Epithelial cell of prostate (primary cell): ENCODE measurements around the gene CSRNP3.

Experiments
- DNase-seq: peaks from one replicate; pipeline ENCODE4 v3.0.0-alpha.2; 2011; ENCODE audit warnings: low read depth, low spot score
- H3K27ac ChIP-seq: fragments of 450-650 bp; 2 replicates; pipeline ENCODE4 v1.5.1; 2017; ENCODE audit warnings: mild to moderate bottlenecking

CSRNP3 gene

DNA sequence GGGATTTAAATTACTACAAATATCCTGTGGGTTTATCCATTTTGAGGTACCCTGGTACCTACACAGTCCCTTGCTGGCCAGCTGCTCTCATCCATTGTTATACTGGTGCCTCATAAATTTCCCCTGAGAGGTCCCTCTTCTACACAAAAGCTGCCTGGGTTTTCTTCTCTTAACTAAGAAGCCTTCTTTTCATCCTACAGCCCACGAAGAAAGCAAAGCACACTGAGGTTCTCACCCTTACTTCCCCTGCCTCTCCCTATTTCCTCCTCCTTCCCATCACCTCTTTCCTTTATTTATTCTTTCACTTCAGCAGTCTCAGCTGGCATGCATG lies 154.9 kb downstream of the CSRNP3 start:
- no peak for DNase-seq

DNA sequence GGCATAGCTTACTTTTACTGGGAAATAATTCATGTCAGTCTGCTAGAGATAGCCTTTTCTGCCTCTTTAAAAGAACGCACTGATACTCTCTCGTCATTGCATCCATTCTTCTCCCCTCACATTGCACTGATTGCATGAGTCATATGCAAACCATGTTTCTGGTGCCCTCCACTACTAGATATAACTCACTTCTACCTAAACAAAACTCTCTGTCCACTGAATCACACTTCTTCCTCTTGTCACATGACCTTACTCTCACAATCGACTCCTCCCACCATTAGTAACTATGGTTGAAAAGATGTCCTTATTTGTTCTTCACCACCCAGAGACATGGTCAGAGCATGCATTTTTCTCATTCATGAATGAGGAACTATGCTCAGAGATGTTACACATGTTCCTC lies 158.0 kb downstream of the CSRNP3 start:
- no peak overlapping the region for H3K27ac ChIP-seq
- DNase-seq = no peak

More for the DNA sequence above, 154.9 kb downstream of the CSRNP3 start:
- H3K27ac ChIP-seq = no peak overlapping the region

DNA sequence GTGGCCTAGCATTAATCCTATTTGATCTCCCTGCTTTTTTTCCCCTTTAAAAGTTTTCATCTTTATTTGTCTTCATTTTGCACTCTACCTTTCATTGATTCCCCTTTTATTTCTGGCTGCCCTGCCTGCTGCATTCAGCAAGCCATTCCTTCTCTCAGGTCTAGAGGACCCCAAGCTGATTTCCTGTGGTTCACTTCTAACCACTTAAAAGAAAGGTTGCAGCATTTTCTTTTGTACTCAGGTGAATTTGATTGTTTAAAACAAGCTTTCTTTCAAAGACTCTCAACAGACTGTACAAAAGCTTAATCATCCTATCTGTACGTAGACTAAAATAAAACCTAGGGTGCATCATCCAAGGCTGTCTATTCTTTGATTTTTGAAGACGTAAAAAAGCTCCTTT lies 160.3 kb downstream of the CSRNP3 start:
- H3K27ac ChIP-seq = no peak overlapping the region
- DNase-seq = no peak

DNA sequence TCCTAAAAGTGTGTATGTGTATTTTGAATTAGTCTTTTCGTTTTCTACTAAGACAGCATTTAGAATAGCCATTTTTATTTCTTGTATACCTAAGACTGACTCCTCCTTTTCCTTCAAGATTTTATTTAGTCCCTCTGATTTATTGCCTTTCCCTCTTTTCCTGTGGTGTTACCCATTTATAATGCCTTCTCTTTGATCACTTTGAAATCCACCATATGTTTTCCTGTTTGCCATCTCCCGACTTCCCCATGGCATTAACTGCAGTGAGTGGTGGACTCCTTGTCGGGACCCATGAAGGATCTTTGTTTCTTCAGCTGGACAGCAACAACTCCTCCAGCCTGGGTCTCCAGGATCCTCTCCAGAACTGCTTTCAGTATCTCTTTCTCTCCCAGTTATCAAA lies 160.7 kb downstream of the CSRNP3 start:
- DNase-seq = no peak
- no peak overlapping the region for H3K27ac ChIP-seq

DNA sequence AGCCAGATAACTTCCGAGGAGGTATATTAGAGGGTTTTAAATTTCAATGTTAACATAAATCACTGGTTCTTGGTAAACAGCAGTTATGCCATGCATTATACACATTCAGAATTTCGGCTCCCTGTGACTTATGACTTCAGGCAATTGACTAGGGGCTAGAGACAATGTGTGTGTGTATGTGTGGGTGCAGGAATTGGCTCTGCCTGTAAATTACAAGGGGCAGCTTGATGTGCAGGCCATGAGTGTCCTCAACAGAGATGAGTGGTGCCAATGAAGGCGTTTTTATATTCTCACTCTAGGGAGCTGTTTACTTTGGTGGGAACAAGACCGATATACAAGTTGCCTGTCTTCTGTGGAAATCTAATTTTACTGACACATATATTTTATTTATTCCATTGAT lies 161.6 kb downstream of the CSRNP3 start:
- no peak overlapping the region for H3K27ac ChIP-seq
- no peak for DNase-seq

DNA sequence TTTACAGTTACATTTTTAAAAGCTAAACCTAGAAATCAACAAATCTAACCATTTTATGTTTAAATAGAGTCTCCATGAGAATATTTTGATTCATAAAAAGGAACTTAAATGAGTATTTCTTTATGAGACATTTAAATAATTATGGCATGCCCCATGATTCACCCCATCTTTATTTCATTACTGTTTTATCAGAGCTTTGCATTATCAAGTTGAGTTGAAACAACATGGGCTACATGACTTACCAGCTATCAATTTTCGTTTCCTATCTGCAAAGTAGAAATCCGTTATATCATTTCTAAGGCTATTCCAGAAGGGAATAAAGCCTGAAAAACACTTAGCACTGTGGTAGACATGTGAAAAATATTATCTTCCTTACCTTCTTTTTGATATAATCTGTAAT lies 163.1 kb downstream of the CSRNP3 start:
- DNase-seq = no peak
- H3K27ac ChIP-seq = no peak overlapping the region

DNA sequence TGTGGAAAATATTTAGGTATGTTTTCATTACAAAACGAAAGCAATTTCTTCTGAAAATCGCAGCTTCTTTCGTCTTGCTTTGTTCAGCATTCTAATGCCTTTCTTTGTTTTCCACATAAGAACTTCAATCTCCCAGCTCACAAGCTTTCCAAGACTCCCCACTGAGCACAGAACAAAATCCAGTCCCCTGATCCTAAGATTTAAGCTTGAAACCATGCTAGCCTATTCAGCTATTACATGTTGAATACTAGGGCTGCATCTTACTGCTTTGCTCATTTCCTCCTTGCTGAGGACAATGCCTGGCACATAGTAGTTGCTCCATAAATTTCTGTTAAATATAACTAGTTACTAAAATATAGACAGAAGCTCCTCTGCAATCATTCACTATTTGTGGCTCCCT lies 163.9 kb downstream of the CSRNP3 start:
- H3K27ac ChIP-seq = no peak overlapping the region

DNA sequence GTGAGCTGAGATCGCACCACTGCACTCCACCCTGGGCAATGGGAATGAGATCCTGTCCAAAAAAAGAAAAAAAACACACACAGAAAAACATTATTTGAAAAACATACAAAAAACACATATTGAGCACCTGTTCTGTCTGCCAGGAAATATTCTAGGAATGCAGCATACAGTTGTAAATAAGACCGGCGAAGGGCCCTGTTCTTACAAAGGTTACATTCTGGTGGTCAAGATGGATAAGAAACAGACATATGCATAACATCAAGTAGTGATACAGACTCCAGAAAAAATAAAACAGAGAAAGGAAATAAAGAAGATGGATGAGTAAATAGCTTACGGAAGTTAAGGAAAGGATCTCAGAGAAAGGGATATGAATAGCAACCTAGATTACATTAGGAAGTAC lies 164.8 kb downstream of the CSRNP3 start:
- no peak overlapping the region for H3K27ac ChIP-seq
- no peak for DNase-seq

More for the DNA sequence above, 163.9 kb downstream of the CSRNP3 start:
- DNase-seq = no peak

DNA sequence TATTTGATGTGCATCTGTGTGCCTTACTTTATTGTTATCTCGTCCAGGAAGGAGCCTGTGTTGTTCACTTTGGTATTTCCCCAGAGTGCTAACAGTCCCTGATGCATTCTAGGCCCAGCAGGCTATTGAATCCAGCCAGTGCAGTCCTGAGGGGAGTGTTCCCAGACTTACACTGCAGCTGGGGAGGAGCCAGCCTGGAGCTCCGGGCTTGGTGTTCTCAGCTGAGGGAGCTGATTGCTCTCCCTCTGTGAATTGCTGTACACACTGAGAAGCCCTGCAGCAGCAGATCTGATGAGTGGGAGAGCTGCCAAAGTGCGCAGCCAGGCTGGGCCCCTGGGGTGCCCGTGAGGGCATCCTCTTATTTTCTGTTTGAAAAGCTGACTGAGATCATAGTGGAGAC lies 165.4 kb downstream of the CSRNP3 start:
- no peak for DNase-seq
- peak overlapping the region; percentile 52 for H3K27ac ChIP-seq

DNA sequence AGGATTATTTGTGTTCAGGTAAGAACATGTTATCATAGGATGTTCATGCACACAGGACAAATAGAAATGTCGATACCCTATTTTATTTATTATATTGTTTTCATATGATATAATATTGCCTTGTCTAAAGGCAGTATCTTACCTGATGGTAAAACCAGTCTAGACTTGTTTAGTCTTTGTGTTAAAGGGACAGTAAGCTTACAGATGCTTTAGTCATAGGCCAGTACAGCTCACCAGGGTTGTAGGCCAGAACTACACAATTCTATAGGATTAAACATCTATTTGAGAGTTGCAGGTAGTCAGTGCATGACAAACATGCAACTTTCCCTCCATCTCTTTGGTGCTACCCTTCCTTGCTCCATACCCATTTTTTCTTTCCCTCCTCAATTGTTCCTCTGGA lies 166.0 kb downstream of the CSRNP3 start:
- H3K27ac ChIP-seq = peak overlapping the region; percentile 52
- DNase-seq = no peak

DNA sequence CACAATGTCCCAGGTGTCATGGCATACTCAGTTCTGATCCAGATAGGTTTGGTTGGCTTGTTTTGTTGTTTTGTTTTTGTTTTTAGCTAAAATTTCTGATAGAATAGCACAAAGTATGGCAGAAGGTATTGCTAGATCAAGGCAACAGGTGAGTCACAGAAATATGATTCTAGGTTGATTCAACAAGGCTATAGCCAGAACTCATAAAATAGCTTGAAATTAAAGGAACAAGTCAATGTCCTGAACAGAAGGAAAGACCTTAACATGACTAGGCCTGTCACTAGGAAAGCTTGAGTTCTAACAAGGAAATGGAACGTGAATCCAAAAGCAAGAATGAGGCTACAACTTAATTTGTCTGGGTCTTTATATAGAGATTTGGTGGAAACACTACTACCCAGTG lies 167.5 kb downstream of the CSRNP3 start:
- peak overlapping the region; percentile 77 for H3K27ac ChIP-seq
- peak; percentile 51 for DNase-seq

DNA sequence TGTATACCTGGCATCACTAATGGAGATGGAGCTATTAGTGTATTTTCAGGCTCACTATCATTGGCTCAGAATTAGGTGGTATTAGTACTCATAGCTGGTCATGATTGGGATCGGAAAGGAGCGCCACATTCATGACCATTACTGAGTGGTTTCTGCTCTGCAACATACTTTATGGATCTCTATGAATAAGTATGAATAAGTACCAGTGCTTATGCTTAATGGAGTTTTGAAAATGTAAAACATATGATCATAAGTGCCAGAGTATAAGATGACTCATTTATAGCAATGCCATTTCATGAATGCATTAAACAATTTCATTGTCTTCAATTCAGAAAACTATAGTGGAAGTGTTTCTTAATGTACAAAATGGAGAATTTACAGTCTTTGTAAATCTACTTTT lies 167.9 kb downstream of the CSRNP3 start:
- H3K27ac ChIP-seq = peak overlapping the region; percentile 77
- no peak for DNase-seq

DNA sequence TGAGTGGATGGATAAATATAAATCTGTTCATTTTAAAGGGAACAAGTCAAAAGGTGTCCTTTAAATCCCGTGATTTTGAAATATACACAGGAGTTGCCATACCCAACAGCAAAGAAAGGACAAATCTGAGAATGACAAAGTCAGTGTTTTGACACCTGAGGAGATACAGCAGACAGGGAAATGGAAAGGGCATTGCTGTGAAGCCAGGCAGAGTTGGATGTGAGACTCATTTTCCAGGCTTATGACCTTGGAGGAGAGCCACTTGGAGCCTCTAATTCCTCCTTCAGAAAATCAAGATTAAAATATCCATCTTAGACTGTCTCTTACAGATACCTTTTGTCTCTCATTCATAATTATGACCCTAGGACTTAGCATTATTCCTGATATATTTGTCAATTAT lies 170.0 kb downstream of the CSRNP3 start:
- H3K27ac ChIP-seq = no peak overlapping the region
- DNase-seq = no peak

DNA sequence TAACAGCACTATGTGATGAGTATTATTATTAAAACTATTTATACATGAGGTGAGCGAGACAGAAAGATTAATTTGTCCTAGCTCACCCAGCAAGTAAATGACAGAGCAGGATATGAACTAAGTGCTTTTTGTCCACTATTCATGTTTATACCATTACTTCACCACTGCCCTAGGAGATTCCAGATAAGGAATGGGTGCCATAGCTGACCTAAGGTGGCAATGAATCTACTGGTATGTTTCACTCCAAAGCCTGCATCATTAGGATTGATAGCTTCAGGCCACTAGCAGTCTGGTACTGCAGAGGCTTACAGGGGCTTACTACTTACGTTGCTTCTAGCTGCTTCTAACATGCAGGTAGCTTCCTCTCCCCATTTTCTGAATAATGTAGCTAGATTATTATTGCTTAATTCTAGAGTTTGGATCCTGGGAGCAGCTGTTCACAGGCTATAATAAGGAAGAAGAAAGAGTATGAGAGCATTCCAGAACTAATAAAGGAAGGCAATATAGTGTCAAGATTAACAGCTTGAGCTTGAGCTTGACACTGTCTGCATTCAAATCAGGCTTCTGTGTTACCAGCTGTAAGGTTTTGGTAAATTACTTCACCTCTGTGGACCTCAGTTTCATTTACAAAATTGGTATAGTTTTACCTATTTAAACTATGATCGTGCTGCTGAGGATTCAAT lies 170.9 kb downstream of the CSRNP3 start:
- no peak for DNase-seq
- no peak overlapping the region for H3K27ac ChIP-seq

DNA sequence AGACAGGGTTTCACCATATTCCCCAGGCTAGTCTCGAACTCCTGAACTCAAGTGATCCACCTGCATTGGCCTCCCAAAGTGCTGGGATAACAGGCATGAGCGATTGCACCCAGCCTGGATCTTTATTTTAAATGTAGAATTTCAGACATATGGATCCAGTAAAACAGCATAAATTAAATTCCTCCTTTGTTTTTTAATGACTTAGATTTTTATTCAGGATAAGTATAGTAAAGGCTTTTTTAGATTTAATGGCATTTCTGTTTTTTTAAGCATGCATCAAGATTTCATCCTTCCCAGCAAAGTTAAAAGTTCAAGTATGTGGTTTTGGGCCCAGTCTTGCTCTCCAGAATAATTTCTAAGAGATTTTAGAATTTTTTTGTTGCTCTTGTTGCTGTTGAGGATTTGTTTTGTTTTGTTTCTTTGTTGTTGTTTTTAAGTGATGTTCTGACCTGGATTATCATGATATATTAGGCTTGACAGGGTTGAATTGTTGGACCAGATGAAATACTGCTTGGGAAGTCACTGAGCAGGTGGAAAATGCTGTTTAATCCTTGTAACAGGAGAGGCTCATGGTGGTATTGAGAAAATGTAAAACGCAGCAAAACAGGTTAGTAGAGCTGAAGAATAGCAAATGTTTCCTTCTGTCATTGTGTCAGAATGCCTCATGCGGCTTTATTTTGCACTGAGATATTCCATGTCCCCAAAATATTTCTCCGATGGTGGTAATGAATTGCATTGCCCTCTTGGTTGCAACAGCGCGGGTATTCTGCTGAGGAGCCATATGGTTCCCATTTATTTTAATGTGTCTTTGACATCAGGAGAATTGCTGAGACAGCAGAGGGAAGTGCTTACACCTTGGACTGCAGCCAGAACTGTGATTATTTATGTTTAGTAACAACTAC lies 176.7 kb downstream of the CSRNP3 start:
- no peak for DNase-seq
- H3K27ac ChIP-seq = no peak overlapping the region

DNA sequence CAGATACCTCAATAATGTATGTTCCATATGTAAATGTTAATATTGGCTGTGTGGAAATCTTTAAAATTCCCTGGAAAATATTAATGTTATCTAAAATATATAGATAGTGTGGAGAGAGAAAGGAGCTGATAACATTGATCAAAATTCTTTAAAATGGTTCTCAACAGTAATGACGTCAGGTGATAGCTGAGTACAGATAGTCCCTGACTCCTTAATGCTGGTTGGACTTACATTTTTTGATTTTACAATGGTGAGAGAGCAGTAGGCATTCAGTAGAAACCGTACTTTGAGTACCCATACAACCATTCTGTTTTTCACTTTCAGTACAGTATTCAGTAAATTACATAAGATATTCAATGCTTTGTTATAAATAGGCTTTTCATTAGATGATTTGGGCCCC lies 177.9 kb downstream of the CSRNP3 start:
- DNase-seq = no peak
- no peak overlapping the region for H3K27ac ChIP-seq

DNA sequence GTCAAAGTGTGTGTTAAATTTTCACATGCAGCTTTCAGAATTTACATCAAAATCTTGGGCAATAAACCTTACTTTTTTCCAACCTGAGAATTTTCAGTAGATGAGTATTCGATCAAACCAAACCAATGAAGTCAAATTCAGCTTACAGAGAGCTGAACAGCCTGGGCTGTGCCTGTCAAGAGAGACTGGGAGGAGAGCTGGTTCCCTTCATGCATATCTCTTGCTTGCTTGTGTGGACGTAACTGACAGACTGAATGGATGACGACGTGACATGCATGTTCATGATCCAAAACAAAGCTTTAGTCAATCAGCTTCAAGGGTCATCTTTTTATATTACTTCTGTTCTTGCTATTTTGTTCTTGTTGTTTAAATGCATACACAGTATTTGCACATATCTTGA lies 179.3 kb downstream of the CSRNP3 start:
- DNase-seq = no peak
- H3K27ac ChIP-seq = no peak overlapping the region

DNA sequence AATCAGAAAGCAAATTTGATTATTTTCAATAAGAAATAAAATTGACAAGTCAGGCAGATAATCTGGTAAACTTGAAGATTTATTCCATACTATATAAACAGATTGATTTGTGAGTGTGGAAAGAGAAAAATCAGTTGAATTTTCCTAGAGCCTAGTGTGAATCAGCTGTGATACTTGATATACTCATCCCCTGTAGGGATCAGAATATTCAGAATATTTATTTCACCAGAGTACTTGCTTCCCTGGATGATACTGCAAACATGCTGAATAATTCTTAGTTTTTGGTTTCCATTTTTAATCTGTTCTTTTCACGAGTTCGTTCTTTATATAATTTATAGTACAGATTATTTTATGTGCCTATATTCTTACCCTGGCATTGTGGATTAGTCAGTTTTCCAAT lies 181.7 kb downstream of the CSRNP3 start:
- DNase-seq = no peak
- no peak overlapping the region for H3K27ac ChIP-seq

DNA sequence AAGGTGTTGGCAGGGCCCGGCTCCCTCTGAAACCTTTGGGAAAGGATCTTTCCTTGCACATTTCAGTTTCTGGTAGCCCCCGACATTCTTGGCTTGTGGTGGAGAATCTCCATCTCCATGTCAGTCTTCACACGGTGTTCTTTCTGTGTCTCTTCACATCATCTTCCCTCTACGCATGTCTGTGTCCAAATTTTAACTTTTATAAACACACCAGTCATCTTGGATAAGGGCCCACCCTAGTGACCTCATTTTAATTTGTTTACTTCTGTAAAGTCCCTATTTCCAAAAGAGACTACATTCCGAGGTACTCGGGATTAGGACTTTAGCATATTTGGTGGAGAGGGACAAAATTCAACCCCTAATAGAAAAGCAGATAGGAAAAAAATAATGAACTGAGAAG lies 186.2 kb downstream of the CSRNP3 start:
- no peak overlapping the region for H3K27ac ChIP-seq
- DNase-seq = no peak

DNA sequence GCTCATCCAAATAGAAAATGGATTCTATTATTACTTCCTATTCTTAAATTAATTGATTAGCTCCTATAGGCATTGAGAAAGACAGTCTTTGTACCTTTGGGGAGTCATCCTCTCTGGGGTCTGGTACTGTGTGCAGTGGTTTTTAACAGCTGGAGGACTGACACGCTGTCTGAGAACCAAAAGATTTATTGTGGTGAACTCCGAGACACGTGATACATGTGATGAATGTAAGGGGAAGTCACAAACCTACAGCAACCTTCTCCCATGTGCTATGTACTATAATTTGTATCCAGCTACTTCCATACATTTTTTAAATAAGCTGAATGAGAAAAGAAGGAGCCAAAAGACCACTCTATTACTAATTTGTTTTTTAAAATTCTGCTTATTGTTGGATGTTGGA lies 190.9 kb downstream of the CSRNP3 start:
- DNase-seq = no peak
- H3K27ac ChIP-seq = no peak overlapping the region

DNA sequence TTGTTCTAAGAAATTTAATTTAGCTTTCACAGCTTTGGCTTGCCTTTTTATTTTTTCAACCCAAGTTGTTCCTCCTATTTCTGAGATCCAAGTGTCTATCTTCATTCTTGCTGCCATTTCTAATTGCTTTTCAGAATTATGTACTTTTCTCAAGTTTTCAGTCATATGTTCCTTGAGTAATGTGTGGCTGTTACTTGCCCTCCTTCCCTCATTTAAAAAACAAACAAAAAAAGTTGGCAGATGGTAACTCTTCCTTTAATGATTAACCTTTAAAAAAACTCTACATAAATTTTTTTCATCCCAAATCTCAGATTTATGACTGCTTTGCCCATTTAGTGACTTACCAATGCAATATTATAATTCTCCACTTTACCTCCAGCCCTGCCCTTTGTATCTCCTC lies 193.2 kb downstream of the CSRNP3 start:
- no peak for DNase-seq
- no peak overlapping the region for H3K27ac ChIP-seq

DNA sequence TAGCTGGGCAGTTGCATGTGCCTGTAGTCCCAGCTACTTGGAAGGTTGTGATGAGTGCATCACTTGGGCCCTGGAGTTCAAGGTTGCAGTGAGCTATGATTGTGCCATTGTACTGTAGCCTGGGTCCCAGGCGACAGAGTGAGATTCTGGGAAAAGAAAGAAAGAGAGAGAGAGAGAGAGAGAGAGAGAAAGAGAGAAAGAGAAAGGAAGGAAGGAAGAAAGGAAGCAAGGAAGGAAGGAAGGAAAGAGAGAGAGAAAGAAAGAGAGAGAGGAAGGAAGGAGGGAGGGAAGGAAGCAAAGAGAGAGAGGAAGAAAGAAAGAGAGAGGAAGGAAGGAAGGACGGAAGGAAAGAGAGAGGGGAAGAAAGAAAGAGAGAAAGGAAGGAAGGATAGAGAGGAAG lies 196.1 kb downstream of the CSRNP3 start:
- DNase-seq = no peak
- H3K27ac ChIP-seq = no peak overlapping the region
